ENCODE results near the gene ALAS1.

The ALAS1 gene

DNA sequence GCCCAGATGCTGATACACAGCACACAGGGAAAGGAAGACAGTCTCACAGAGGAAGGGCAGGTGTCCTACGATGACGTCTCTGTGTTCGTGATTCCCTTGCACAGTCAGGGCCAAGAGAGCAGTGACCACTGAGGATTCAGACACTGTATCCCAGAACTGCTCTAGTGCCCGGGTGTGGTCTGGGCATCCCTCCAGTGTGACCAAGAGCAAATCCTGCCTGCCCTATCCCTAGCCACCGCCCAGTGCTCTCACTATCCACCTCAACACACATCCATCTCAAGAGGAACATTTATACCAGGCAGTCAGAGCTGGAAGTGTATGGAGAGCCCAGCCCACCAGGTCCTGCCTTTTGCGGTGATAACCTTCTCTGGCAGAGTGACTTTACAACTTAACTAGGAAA, 51.7 kb downstream of the ALAS1 start:
- no peak for DNase-seq (ENCODE audit: low read depth)

DNA sequence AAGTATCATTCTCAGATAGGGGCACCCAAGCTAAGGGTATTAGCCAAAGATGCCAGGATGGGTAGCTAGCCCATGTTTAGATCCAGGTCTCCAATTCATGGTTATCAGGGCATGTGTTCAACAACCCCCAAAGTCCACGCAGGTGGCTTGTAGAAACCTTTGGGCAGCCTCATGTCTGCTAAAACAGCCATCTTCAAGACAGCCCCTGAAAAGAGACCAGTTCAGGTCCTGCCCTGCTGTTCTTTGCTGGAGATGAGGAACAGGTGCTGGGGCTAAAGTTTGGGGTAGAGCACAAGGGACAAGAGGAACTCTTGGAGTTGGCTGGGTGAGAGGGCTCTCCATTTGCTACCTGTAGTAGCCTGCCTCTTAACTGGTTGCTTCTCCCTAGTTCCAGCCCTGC, 52.2 kb downstream of the ALAS1 start:
- DNase-seq (ENCODE audit: low read depth), result no peak

DNA sequence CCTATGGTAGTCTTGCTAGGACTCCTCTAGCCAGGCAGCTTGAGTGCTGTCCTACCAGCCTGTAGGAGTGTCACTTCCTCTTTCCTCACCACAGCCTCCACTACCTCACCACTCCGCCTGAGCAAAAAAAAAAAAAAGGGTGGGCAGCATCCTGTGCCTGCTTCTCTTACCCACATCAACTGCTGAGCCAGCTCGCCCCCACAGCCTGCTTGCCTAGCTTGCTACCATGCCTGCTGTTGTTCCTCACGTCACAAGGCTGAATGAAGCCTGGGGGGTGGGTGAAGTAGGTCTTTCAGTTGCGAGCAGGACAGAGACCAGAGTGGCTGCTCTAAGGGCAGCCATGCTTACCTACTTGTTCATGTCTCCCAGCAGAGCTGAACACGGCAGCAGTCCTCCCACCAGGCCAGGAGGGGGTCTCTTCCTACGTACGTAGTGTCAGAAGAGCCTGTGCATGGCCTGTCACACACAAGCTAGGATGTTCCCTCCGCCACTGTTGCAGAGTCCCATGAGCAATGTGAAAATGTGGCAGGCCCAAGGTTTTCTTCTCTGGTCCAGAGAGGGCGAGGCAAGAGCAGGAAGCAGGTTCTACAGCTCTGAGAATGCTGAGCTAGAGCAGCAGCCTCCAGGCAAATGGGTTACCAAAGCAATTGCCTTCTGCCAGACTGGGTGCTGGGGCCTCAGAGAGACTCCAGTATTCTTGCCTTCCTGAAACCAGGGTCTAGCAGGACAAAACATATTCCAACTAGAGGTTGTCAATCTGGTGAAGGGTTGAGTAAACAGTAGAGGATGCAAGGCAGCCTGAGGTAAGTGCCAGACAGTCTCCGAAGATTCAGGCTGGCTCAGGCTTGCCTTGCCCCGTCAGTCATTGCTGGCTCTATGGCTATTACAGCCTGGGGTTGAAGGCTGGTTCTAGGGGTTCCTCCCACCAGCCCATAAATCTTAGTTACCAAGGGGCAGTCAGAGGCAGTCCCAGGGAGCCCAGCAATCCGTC, 55.6 kb downstream of the ALAS1 start:
- DNase-seq (ENCODE audit: low read depth), result no peak

DNA sequence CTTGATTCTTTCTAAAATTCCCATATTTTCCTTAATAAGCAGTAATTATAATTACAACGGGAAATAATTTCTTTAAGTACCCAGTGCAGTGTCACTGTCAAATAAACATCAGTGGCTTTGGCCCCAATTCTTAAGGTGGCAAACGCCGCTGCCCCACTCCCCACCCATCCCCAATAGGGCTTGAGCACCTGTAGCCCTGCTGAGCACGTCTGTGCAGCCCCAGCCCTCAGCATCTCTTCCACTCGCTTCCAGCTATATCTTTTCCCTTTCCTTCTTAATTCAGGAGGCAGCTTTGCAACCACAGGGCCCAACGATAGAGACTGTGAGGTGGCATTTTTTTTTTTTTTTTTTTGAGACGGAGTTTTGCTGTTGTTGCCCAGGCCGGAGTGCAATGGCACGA, 56.6 kb downstream of the ALAS1 start:
- no peak for DNase-seq (ENCODE audit: low read depth)

DNA sequence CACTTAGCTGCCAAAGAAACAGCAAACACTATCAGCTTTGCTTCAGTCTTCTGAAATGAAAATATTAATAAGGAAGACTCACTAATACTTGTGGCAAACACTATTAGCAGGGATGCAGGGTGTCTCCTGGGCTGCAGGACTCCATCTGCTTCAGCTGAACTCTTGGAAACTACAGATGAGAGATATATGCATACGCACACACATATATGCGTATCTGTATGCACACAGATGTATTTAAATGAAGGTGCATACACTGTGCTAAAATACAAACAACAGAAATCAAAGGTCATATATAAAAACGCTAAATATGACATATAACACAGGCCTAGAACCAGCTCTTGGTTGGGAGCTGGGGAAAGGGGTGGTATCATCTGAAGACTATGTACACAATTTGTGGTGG, 58.2 kb downstream of the ALAS1 start:
- DNase-seq (ENCODE audit: low read depth), result no peak

DNA sequence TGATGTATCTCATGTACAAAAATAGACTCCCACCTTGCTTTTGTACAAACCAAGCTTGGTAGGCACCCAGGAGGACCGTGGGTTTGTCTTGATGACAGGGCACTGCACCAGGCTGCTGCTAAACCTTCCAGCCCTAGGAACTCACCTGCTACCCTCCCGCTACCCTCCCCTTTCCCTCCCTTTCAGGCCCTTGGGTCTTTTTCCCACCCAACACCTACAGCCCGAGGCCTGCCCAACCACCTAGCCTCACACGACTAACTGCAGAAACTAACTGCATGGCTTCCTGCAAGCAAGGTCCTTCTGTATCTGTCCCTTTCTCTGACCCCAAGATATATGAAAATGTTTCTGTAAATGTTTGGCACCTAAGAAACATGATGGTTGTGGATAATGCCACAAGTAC, 58.7 kb downstream of the ALAS1 start:
- no peak for DNase-seq (ENCODE audit: low read depth)

DNA sequence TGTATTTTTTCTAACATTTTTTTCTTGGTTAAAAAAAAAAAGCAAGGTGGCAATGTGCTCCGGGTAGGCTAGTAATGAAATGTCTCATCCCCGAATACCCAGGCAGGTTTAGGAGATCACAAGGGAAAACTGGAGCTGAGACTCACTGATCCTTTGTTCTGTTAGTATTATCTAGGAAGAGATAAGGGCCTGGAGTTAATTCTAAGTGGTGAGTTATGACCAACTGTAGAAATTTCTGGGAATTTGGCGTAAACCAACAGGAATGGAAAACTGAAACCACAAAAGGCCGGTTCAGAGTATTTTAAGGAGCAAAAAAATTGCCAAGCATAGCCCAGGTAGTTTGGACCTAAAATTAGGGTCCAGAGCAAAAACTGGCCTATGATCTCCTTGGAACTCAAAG, 60.0 kb downstream of the ALAS1 start:
- no peak for DNase-seq (ENCODE audit: low read depth)

DNA sequence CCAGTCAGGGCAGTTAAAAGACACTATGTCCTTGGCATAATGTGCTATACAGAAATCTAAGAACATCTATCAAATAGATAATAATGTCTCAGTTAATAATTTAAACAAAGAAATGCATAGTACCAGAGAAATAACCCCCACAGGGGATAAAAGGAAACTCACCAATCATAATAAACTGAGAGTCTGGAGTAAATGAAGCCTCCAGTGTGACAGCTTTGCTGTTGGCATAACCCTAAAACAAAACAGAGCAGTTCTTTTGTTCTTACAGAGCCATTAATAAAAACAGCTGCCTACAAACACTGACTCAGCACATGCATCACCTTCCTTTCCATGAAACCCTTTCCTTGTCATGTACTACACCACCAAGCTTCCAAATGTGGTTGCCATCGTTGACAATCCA, 61.1 kb downstream of the ALAS1 start:
- no peak for DNase-seq (ENCODE audit: low read depth)

DNA sequence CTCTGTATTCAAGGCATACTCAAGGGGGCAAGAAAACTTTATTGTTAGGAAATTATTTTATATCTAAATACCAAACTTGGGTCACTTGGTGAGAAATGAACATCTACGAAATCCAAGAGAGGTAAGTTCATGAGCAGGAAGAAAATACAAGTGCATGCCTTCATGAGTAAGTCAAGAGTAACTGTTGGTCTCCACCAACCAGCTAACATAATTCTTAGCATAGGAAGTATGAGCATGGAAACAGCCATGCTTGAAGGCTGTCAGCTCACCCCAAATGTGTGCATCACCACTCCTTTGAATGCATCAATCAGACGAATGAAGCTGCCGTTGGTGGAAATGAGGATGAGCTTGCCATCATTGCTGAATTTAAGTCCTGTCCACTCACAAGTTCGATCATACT, 61.5 kb downstream of the ALAS1 start:
- no peak for DNase-seq (ENCODE audit: low read depth)

DNA sequence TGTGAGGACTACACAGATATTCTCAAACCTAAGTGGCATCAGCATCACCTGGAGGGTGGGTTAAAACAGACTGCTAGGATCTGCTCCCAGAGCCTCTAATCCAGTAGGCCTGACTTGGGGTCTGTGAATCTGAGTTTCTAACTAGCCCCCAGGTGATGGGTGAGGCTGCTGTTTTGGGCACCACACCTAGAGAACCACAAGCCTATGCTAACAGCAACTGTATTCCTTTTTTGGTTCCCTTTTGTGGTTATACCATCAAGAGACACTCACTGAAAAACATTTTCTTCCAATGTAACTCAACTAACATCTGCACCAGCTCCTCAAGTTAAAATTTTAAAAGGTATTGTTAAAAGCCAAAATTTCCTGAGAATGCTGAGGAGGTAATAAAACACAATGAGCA, 64.5 kb downstream of the ALAS1 start:
- no peak for DNase-seq (ENCODE audit: low read depth)

Data from stromal cell of bone marrow (primary cell).